ENCODE measurements around the gene RGS3. TPM values are rescaled to one million over a fixed set of nuclear protein-coding genes. Genes with fewer than 3 reads are reported as not detected.

Gene RGS3
- total and polyA plus RNA-seq, 2 of the 13 experiments (the other 11 are each of a cell fraction or from before 2014, with no cell fraction given), result 17.1 to 28.8 TPM

DNA sequence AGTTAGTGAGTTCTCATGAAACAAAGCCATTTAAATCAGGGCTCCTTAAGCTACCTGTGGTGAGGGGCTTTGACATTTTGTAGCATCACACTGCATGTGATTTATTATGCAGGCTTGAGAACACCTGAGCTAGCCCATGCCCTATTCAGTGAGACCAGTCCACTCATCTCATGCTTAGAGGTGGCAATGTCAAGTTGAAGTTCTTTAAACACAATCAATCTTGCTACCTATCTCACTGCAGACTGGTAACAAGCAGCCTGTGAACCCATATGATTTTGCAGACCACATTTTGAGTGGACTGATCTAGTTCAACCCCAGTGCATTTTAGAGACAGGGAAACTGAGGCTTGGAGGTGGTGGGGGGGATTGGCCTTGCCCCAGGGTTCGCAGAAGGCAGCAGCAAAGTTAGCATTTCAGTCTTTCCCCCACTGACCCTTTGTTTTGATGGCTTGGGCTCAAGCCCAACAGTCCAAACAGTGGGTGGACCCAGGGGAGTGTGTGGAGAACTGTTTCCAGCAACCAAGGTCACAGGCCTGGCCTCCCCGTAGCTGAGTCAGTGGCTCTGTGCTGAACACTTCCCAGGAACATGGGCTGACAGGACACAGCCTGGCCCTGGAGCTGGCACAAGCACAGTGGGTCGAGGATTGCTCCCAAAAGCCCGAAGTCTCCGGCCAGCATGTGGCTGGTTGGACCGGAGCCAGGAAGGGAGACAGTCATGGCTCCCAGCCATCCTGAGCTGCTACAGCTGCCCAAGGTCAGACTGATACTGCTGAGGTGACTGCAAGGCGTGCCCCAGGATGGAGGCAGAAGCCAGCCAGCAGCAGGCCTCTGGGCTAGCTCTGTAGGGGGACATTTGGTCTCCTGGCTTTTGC lies 95.3 kb downstream of the RGS3 start (continued):
- TF ChIP-seq, protein P1, sequence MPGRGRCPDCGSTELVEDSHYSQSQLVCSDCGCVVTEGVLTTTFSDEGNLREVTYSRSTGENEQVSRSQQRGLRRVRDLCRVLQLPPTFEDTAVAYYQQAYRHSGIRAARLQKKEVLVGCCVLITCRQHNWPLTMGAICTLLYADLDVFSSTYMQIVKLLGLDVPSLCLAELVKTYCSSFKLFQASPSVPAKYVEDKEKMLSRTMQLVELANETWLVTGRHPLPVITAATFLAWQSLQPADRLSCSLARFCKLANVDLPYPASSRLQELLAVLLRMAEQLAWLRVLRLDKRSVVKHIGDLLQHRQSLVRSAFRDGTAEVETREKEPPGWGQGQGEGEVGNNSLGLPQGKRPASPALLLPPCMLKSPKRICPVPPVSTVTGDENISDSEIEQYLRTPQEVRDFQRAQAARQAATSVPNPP (CRISPR knock-in tag; IDR thresholded peaks at IDR 0.05), result no peak
- 0 out of 2 replicates have a peak, but pooled peaks have one; percentile 28 for TF ChIP-seq KLF13 (CRISPR knock-in tag; IDR thresholded peaks at IDR 0.05)
- no peak for TF ChIP-seq IRX3 (CRISPR knock-in tag; IDR thresholded peaks at IDR 0.05; ENCODE audit: borderline replicate concordance, low read depth)
- TF ChIP-seq ATF4 (CRISPR knock-in tag; IDR thresholded peaks at IDR 0.05), result no peak
- TF ChIP-seq SP5 (CRISPR knock-in tag; IDR thresholded peaks at IDR 0.05; ENCODE audit: borderline replicate concordance, low read depth), result peak; percentile 44; the same call in 1 of the 2 replicates
- TF ChIP-seq NRL (CRISPR knock-in tag; IDR thresholded peaks at IDR 0.05; ENCODE audit: borderline replicate concordance), result peak; percentile 81
- TF ChIP-seq NCOA5 (CRISPR knock-in tag; IDR thresholded peaks at IDR 0.05), result no peak
- TF ChIP-seq, protein P2, sequence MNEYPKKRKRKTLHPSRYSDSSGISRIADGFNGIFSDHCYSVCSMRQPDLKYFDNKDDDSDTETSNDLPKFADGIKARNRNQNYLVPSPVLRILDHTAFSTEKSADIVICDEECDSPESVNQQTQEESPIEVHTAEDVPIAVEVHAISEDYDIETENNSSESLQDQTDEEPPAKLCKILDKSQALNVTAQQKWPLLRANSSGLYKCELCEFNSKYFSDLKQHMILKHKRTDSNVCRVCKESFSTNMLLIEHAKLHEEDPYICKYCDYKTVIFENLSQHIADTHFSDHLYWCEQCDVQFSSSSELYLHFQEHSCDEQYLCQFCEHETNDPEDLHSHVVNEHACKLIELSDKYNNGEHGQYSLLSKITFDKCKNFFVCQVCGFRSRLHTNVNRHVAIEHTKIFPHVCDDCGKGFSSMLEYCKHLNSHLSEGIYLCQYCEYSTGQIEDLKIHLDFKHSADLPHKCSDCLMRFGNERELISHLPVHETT (CRISPR knock-in tag; conservative IDR thresholded peaks at IDR 0.05), result no peak
- no peak for TF ChIP-seq SRSF4 (IDR thresholded peaks at IDR 0.05; ENCODE audit: low read depth, low read length, poor library complexity, severe bottlenecking)
- TF ChIP-seq, protein P3, sequence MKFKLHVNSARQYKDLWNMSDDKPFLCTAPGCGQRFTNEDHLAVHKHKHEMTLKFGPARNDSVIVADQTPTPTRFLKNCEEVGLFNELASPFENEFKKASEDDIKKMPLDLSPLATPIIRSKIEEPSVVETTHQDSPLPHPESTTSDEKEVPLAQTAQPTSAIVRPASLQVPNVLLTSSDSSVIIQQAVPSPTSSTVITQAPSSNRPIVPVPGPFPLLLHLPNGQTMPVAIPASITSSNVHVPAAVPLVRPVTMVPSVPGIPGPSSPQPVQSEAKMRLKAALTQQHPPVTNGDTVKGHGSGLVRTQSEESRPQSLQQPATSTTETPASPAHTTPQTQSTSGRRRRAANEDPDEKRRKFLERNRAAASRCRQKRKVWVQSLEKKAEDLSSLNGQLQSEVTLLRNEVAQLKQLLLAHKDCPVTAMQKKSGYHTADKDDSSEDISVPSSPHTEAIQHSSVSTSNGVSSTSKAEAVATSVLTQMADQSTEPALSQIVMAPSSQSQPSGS (CRISPR knock-in tag; IDR thresholded peaks at IDR 0.05), result no peak
- no peak; the same call in 1 of the 2 replicates for TF ChIP-seq ZNF580 (CRISPR knock-in tag; IDR thresholded peaks at IDR 0.05; ENCODE audit: borderline replicate concordance, low read depth)
- TF ChIP-seq ZNF781 (CRISPR knock-in tag; IDR thresholded peaks at IDR 0.05; ENCODE audit: borderline replicate concordance, not compliant biosample characterization), result peak; percentile 63
- peak; percentile 95 for TF ChIP-seq SKI (IDR thresholded peaks at IDR 0.05; ENCODE audit: partially characterized antibody)
- TF ChIP-seq ZNF777 (CRISPR knock-in tag; IDR thresholded peaks at IDR 0.05), result no peak
- no peak for TF ChIP-seq TCF7L2 (IDR thresholded peaks at IDR 0.05; ENCODE audit: low read depth, low read length)
- TF ChIP-seq ZNF710 (CRISPR knock-in tag; IDR thresholded peaks at IDR 0.05; ENCODE audit: borderline replicate concordance), result no peak
- peak; percentile 87; the same call in 1 of the 2 replicates for TF ChIP-seq ZSCAN21 (CRISPR knock-in tag; IDR thresholded peaks at IDR 0.05; ENCODE audit: borderline replicate concordance)
- no peak for TF ChIP-seq JUN (CRISPR knock-in tag; IDR thresholded peaks at IDR 0.05)
